Measurements from ENCODE around the gene FGF23. TPM values are rescaled to one million over a fixed set of nuclear protein-coding genes. Genes with fewer than 3 reads are reported as not detected.

Gene FGF23
- polyA plus RNA-seq, 3 donors, result not detected

DNA sequence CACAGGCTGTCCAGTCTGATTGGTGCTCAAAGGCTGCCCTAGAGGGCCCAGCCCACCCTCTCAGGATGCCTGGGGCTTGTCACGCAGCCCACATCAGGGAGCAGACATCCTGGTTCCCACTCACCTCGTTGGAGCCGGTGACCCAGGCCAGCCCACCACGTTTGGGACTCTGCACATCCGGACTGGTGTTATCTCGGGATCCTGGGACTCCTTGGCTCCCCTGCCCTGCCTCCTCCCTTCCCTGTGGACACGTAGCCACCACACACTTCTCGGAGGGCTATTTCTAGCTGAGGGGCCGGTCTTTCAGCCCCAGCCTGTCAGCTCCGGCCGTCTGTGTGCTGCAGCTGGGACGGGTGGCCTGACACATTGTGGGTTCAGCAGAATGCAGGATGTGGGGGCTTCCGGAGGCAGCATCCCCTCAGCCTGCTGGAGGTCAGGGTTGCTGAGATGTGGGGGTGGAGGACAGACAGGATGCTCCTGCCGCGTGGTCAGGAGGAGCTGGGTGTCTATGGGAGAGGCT, 12.8 kb upstream of the FGF23 start:
- no peaks in the 10 kb centered on the region for H3K4me1 Mint-ChIP-seq
- no peaks in the 10 kb centered on the region for H3K36me3 Mint-ChIP-seq
- H3K9ac ChIP-seq (ENCODE audit: insufficient read depth, low read length, poor library complexity, severe bottlenecking), result no peak overlapping the region
- WGBS (ENCODE audit: insufficient coverage), result 11% methylated on average over 11 of the region's 15 CpGs
- H2AFZ ChIP-seq (ENCODE audit: insufficient read depth, low read depth, low read length, poor library complexity, severe bottlenecking), result peak overlapping the region; percentile 35
- no peak for DNase-seq
- H3K4me3 Mint-ChIP-seq, result peak overlapping the region in 1 of 2 donors; percentile 19
- H3K27me3 ChIP-seq (ENCODE audit: control insufficient read depth in 2 of 2, insufficient read depth in 2 of 2, low read length in 2 of 2), result peaks cover 0 to 10% of the 10 kb centered on the region in 2 donors
- no peaks in the 10 kb centered on the region for H4K20me1 ChIP-seq (ENCODE audit: insufficient read depth, low read length)
- no peak overlapping the region for H3K4me3 ChIP-seq (replicated peaks in 1 of 3; ENCODE audit: low read depth in 2 of 3, low read length in 3 of 3)
- H3K36me3 ChIP-seq (replicated peaks in 1 of 2; ENCODE audit: control insufficient read depth in 1 of 2, insufficient read depth in 2 of 2, low read length in 2 of 2), result no peaks in the 10 kb centered on the region
- intact Hi-C loops (cut with micrococcal nuclease), result no loop called here
- TF ChIP-seq CTCF (IDR thresholded peaks at IDR 0.05), result no peak
- H3K4me2 ChIP-seq (replicated peaks; ENCODE audit: extremely low read depth, low read length, poor library complexity, severe bottlenecking), result no peak overlapping the region
- H3K4me1 ChIP-seq (ENCODE audit: control insufficient read depth in 1 of 2, insufficient read depth in 2 of 2, low read length in 2 of 2), result no peaks in the 10 kb centered on the region
- H3K27ac Mint-ChIP-seq, result peak overlapping the region in 1 of 7 donors; percentile 12
- H3K27ac ChIP-seq (ENCODE audit: low read depth in 1 of 2, low read length in 2 of 2), result no peak overlapping the region
- H3K9me3 ChIP-seq (replicated peaks in 1 of 2; ENCODE audit: control insufficient read depth in 1 of 2, insufficient read depth in 1 of 2, low read length in 2 of 2), result no peaks in the 10 kb centered on the region
- peaks cover 20 to 28% (median 23%) of the 10 kb centered on the region in 3 donors for H3K27me3 Mint-ChIP-seq (ENCODE audit: low read depth in 3 of 3)
- H3K9me3 Mint-ChIP-seq, result peaks cover 0 to 3% (median 0%) of the 10 kb centered on the region in 7 donors
- no peaks in the 10 kb centered on the region for H3K79me2 ChIP-seq (ENCODE audit: insufficient read depth, low read length)

DNA sequence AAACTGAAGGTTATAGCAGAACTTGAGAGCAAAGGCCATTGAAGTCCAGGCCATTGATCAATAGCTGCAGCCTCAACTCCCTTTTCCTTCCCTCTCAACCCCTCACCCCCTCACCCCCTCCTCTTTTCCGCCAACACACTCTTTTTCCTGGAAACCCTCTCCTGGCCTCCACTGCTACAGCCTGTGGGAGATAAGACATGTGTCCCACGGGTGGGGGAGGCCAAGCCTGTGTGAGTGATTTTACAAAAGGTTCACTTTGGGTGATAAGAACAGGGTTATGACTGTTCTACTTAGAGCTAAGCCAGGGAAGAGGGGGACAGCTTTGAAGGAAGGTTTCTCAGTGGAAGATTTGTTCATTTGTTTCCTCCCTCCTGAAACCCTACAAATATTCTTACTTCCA, 9.2 kb upstream of the FGF23 start:
- Histone ChIP-seq H3K4me1 (ENCODE audit: control insufficient read depth in 1 of 2, insufficient read depth in 2 of 2, low read length in 2 of 2) (no peaks in the 10 kb centered on the region), H3K9ac (ENCODE audit: insufficient read depth, low read length, poor library complexity, severe bottlenecking) (no peak overlapping the region), H3K27me3 (ENCODE audit: control insufficient read depth in 2 of 2, insufficient read depth in 2 of 2, low read length in 2 of 2) (peaks cover 0 to 10% of the 10 kb centered on the region in 2 donors), H4K20me1 (ENCODE audit: insufficient read depth, low read length) (no peaks in the 10 kb centered on the region), H3K4me3 (replicated peaks in 1 of 3; ENCODE audit: low read depth in 2 of 3, low read length in 3 of 3) (no peak overlapping the region), H3K79me2 (ENCODE audit: insufficient read depth, low read length) (no peaks in the 10 kb centered on the region), H3K27ac (ENCODE audit: low read depth in 1 of 2, low read length in 2 of 2) (no peak overlapping the region), H3K4me2 (replicated peaks; ENCODE audit: extremely low read depth, low read length, poor library complexity, severe bottlenecking) (no peak overlapping the region), H3K36me3 (replicated peaks in 1 of 2; ENCODE audit: control insufficient read depth in 1 of 2, insufficient read depth in 2 of 2, low read length in 2 of 2) (no peaks in the 10 kb centered on the region), H2AFZ (ENCODE audit: insufficient read depth, low read depth, low read length, poor library complexity, severe bottlenecking) (no peak overlapping the region), H3K9me3 (replicated peaks in 1 of 2; ENCODE audit: control insufficient read depth in 1 of 2, insufficient read depth in 1 of 2, low read length in 2 of 2) (no peaks in the 10 kb centered on the region)
- H3K9me3 Mint-ChIP-seq, result peaks cover 0 to 2% (median 0%) of the 10 kb centered on the region in 7 donors
- TF ChIP-seq CTCF (IDR thresholded peaks at IDR 0.05), result no peak
- peaks cover 13 to 22% (median 19%) of the 10 kb centered on the region in 3 donors for H3K27me3 Mint-ChIP-seq (ENCODE audit: low read depth in 3 of 3)
- intact Hi-C loops (cut with micrococcal nuclease), result no loop called here
- no peaks in the 10 kb centered on the region for H3K36me3 Mint-ChIP-seq
- DNase-seq, result no peak
- H3K4me1 Mint-ChIP-seq, result no peaks in the 10 kb centered on the region
- H3K4me3 Mint-ChIP-seq, result no peak overlapping the region
- H3K27ac Mint-ChIP-seq, result no peak overlapping the region
- WGBS (ENCODE audit: insufficient coverage), result no CpG with 5 or more reads among the region's 2 CpGs
